Putamen (tissue), 1 donor: Measurements from ENCODE around the gene APOM.

Experiments
- DNase-seq: peaks from one replicate; pipeline ENCODE4 v3.0.0-alpha.2; 2016; ENCODE audit warnings: low spot score

Gene APOM

GRCh38 chr6:31655349-31656237, at the start of gene APOM:
APOM (plus strand) TSS chr6:31655894; CDS start chr6:31655967, 73 bp downstream.
- no peak for DNase-seq

GRCh38 chr6:31607317-31607716, 48.4 kb upstream of the APOM start:
- no peak for DNase-seq

GRCh38 chr6:31609519-31610406, 45.9 kb upstream of the APOM start:
- no peak for DNase-seq

- no peak for DNase-seq
Observed at GRCh38 chr6:31610968-31611367, 44.7 kb upstream of the APOM start.

GRCh38 chr6:31614075-31614619, 41.5 kb upstream of the APOM start:
- DNase-seq = no peak

GRCh38 chr6:31614684-31615578, 40.8 kb upstream of the APOM start, which contains the start of gene AIF1:
AIF1 (plus strand) TSS chr6:31615234; CDS start chr6:31615330, 96 bp downstream.
- peak; percentile 40 for DNase-seq

GRCh38 chr6:31615748-31616147, 39.9 kb upstream of the APOM start:
- no peak for DNase-seq

GRCh38 chr6:31617010-31617409, 38.7 kb upstream of the APOM start:
- DNase-seq = no peak

GRCh38 chr6:31619805-31620585, 35.7 kb upstream of the APOM start:
- peak; percentile 99 for DNase-seq

- DNase-seq = no peak
Observed at GRCh38 chr6:31620586-31621319, 34.9 kb upstream of the APOM start, which contains the start of gene PRRC2A. PRRC2A (plus strand) TSS chr6:31620715; CDS start chr6:31622790, 2,075 bp downstream.

GRCh38 chr6:31621320-31621939, 34.3 kb upstream of the APOM start:
- no peak for DNase-seq

- no peak for DNase-seq
Observed at GRCh38 chr6:31621991-31622390, 33.7 kb upstream of the APOM start.

- DNase-seq = no peak
Observed at GRCh38 chr6:31622684-31623091, 33.0 kb upstream of the APOM start.

GRCh38 chr6:31624070-31624469, 31.6 kb upstream of the APOM start:
- DNase-seq = no peak

GRCh38 chr6:31626952-31627351, 28.7 kb upstream of the APOM start:
- DNase-seq = no peak

- DNase-seq = no peak
Observed at GRCh38 chr6:31627690-31628287, 27.9 kb upstream of the APOM start.

GRCh38 chr6:31629014-31629413, 26.7 kb upstream of the APOM start:
- DNase-seq = no peak

GRCh38 chr6:31630177-31630934, 25.3 kb upstream of the APOM start:
- DNase-seq = no peak
